ENCODE data around the gene PACS1.

Gene PACS1

DNA sequence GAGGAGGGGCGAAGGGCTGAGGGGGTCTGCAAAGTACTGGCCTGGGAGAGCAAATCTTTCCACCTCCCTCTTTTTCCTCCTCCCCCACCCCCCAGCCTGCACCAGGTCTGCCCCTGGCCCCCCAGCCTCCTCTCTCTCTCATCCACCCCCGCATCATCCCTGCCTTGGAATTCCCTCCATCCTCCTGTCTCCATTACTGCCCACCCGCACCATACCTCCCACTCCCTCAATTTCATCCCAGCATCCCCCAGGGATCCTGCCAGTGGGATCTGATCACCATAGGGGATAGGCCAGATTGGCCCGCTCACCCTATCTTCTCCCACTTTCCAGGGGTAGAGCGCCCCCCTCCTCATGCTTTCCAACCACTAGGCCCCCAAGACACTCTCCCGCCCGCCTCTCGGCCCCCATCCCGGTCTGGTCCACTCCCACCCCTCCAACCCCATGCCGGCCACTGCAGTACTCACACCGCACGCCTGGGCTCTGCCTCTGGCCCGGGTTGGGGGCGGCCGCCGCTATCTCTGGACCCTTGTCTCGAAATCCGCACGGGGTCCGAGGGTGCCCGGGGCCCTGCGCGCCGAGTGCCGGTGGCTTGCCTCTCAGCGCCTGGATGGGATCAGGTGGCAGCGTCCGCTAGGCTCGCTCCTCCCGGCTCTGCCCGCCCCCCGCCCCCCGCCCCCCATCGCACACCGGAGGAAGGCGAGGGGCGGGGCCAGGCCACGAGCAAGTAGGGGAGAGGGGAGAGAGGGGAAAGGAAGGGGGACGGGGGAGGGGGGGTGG, 21.3 kb upstream of the PACS1 start, which contains the start of gene GAL3ST3:
Gene GAL3ST3, minus strand, starts transcription at position 615 of the 777 bp plus-strand sequence. CDS start 3,746 bp downstream, outside the sequence.
- no peaks in the 10 kb centered on the region for H3K27me3 ChIP-seq (replicated peaks; ENCODE audit: insufficient read depth, low read length)
- no peaks in the 10 kb centered on the region for H4K20me1 ChIP-seq (ENCODE audit: insufficient read depth, low read length)
- DNase-seq, result no peak
- H3K4me1 ChIP-seq (ENCODE audit: low read length), result peaks cover 24% of the 10 kb centered on the region
- no peak within 1 kb of the TSS for H3K27ac ChIP-seq (ENCODE audit: low read length)
- H3K36me3 ChIP-seq (replicated peaks; ENCODE audit: insufficient read depth, low read length), result no peaks in the 10 kb centered on the region
- H3K9ac ChIP-seq (ENCODE audit: low read length), result no peak within 1 kb of the TSS
- TF ChIP-seq EZH2phosphoT487 (IDR thresholded peaks at IDR 0.05; ENCODE audit: low read length) (no peak), EZH2 (optimal IDR thresholded peaks at IDR 0.05; ENCODE audit: low read depth, low read length) (no peak)
- TF ChIP-seq, protein P1, sequence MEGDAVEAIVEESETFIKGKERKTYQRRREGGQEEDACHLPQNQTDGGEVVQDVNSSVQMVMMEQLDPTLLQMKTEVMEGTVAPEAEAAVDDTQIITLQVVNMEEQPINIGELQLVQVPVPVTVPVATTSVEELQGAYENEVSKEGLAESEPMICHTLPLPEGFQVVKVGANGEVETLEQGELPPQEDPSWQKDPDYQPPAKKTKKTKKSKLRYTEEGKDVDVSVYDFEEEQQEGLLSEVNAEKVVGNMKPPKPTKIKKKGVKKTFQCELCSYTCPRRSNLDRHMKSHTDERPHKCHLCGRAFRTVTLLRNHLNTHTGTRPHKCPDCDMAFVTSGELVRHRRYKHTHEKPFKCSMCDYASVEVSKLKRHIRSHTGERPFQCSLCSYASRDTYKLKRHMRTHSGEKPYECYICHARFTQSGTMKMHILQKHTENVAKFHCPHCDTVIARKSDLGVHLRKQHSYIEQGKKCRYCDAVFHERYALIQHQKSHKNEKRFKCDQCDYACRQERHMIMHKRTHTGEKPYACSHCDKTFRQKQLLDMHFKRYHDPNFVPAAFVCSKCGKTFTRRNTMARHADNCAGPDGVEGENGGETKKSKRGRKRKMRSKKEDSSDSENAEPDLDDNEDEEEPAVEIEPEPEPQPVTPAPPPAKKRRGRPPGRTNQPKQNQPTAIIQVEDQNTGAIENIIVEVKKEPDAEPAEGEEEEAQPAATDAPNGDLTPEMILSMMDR (IDR thresholded peaks at IDR 0.05; ENCODE audit: low read length), result no peak
- H3K4me2 ChIP-seq (ENCODE audit: low read depth, low read length), result no peak within 1 kb of the TSS
- H3K4me3 ChIP-seq (ENCODE audit: low read length), result no peak within 1 kb of the TSS
- H3K79me2 ChIP-seq (ENCODE audit: low read length), result peaks cover 15% of the 10 kb centered on the region
- H2AFZ ChIP-seq (ENCODE audit: low read length), result no peak within 1 kb of the TSS
- peaks cover 26% of the 10 kb centered on the region for H3F3A ChIP-seq (ENCODE audit: insufficient read depth, low read length)
- no peaks in the 10 kb centered on the region for H3K9me3 ChIP-seq (replicated peaks; ENCODE audit: insufficient read depth, low read length)
- H3K9me2 ChIP-seq (replicated peaks; ENCODE audit: insufficient read depth, low read length), result no peaks in the 10 kb centered on the region

DNA sequence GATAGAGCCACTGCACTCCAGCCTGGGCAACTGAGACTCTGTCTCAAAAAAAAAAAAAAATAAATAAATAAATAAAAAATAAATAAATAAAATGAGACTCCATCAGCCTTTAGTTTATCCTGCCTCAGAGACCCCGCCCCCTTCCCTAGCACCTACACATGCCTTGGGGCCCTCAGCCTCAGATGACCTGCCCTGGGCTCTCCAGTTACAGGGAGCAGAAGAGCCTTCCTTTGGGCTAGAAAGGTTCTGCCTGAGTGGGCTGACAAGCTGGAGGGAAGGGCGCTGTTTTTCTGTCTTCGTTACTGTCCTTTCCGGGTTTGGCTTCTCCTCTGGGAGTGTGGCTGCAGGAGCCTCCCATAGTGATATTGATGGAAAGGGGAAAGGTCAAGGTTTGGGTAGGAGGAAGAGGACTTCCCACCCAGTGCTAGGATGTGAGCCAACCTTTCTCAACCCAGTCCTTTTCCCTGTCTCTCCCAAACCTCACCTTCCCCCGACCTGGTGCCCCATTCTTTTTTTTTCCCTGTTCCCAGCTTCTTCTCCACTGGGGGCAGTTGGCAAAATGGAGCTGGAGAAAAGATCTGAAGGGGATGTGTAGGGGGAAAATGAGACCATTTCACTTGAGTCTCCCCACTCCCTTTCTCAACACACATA, 19.4 kb upstream of the PACS1 start:
- Histone ChIP-seq H3K36me3 (replicated peaks; ENCODE audit: insufficient read depth, low read length) (peaks cover 8% of the 10 kb centered on the region; the same call in 1 of the 2 replicates), H3K4me3 (ENCODE audit: low read length) (no peak overlapping the region), H3K27me3 (replicated peaks; ENCODE audit: insufficient read depth, low read length) (no peaks in the 10 kb centered on the region), H3K4me2 (ENCODE audit: low read depth, low read length) (peak overlapping the region; percentile 83), H3K9me2 (replicated peaks; ENCODE audit: insufficient read depth, low read length) (no peaks in the 10 kb centered on the region), H2AFZ (ENCODE audit: low read length) (no peak overlapping the region), H3K4me1 (ENCODE audit: low read length) (peaks cover 25% of the 10 kb centered on the region), H4K20me1 (ENCODE audit: insufficient read depth, low read length) (no peaks in the 10 kb centered on the region), H3F3A (ENCODE audit: insufficient read depth, low read length) (peaks cover 22% of the 10 kb centered on the region), H3K9me3 (replicated peaks; ENCODE audit: insufficient read depth, low read length) (no peaks in the 10 kb centered on the region), H3K27ac (ENCODE audit: low read length) (peak overlapping the region; percentile 82; the same call in 1 of the 2 replicates), H3K79me2 (ENCODE audit: low read length) (peaks cover 33% of the 10 kb centered on the region), H3K9ac (ENCODE audit: low read length) (peak overlapping the region; percentile 75; the same call in 1 of the 2 replicates)
- DNase-seq, result no peak
- TF ChIP-seq, protein P1 (IDR thresholded peaks at IDR 0.05; ENCODE audit: low read length), result no peak
- TF ChIP-seq EZH2 (optimal IDR thresholded peaks at IDR 0.05; ENCODE audit: low read depth, low read length), result no peak
- TF ChIP-seq EZH2phosphoT487 (IDR thresholded peaks at IDR 0.05; ENCODE audit: low read length), result no peak

DNA sequence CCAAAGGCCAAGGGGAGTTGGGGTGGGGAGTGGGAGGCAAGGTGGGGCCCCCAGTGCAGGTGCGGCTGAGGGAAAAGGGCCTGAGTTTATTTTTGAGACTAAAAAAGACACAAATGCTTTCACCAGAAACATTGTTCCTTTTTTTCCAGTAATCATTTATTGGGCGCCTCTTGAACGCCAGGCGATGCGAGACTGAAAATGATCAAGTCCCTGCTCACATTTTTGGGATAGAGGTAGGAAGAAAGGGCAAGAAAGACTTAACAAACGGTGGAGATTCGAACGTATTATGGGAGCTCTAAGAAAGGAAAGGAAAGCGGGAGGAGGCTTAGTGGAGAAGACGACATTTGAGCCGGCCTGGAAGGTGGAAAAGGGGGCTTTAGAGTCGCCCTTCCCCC, 18.7 kb upstream of the PACS1 start:
- TF ChIP-seq, protein P1 (IDR thresholded peaks at IDR 0.05; ENCODE audit: low read length), result no peak
- Histone ChIP-seq H3K27me3 (replicated peaks; ENCODE audit: insufficient read depth, low read length) (no peaks in the 10 kb centered on the region), H3K27ac (ENCODE audit: low read length) (peak overlapping the region; percentile 82), H3K36me3 (replicated peaks; ENCODE audit: insufficient read depth, low read length) (peaks cover 10% of the 10 kb centered on the region; the same call in 1 of the 2 replicates), H3K4me2 (ENCODE audit: low read depth, low read length) (peak overlapping the region; percentile 83), H3K9me2 (replicated peaks; ENCODE audit: insufficient read depth, low read length) (no peaks in the 10 kb centered on the region), H3K9me3 (replicated peaks; ENCODE audit: insufficient read depth, low read length) (no peaks in the 10 kb centered on the region), H4K20me1 (ENCODE audit: insufficient read depth, low read length) (no peaks in the 10 kb centered on the region), H3K79me2 (ENCODE audit: low read length) (peaks cover 40% of the 10 kb centered on the region), H3K4me1 (ENCODE audit: low read length) (peaks cover 23% of the 10 kb centered on the region), H3F3A (ENCODE audit: insufficient read depth, low read length) (peaks cover 22% of the 10 kb centered on the region), H2AFZ (ENCODE audit: low read length) (peak overlapping the region; percentile 77), H3K9ac (ENCODE audit: low read length) (peak overlapping the region; percentile 75), H3K4me3 (ENCODE audit: low read length) (peak overlapping the region; percentile 64)
- no peak for DNase-seq

All from MM.1S (cell line).